MCF 10A (cell line): ENCODE results near the gene TAF9B. TPM values are rescaled to one million over a fixed set of nuclear protein-coding genes. Genes with fewer than 3 reads are reported as not detected.
A peak's percentile ranks its signal among the peaks of the same experiment; 100 is the strongest.
"Not testable (repeated sequence)": the region's sequence is repeated elsewhere in the genome, so short reads cannot be mapped to it uniquely, and the experiment has no call there.

Experiments used
- BruUV-seq: library from RNA; stranded (reverse); fragments of 400-500 nt; replicated peaks from 2 replicates; lab custom pipeline; 2021; lab: Mats Ljungman, UMichigan
- CTCF ChIA-PET: fragments of 300-600 bp; sonication (Branson Sonifier 250); formaldehyde crosslinking; extraction: SDS; loops from one replicate; lab custom pipeline; 2021; ENCODE audit warnings: antibody characterized with exemption, inconsistent platforms; lab: Yijun Ruan, JAX
- POLR2A ChIA-PET: fragments of 300-600, 350-650 bp; sonication (Branson Sonifier 250); formaldehyde crosslinking; extraction: SDS; loops from one replicate; lab custom pipeline; 2020; ENCODE audit warnings: antibody characterized with exemption, inconsistent platforms; lab: Yijun Ruan, JAX
- DNase-seq: peaks from one replicate; pipeline ENCODE4 v3.0.0-alpha.2; 2018; ENCODE audit not compliant: unreplicated experiment
- H3K27ac Mint-ChIP-seq: one replicate; pipeline ENCODE4 v1.8.0; 2022; ENCODE audit warnings: mild to moderate bottlenecking, low read depth, mixed read lengths; ENCODE audit not compliant: unreplicated experiment
- H3K27me3 Mint-ChIP-seq: one replicate; pipeline ENCODE4 v1.8.0; 2022; ENCODE audit warnings: mixed read lengths; ENCODE audit not compliant: insufficient read depth, unreplicated experiment
- H3K36me3 Mint-ChIP-seq: one replicate; pipeline ENCODE4 v1.8.0; 2022; ENCODE audit warnings: mild to moderate bottlenecking, moderate library complexity, mixed read lengths; ENCODE audit not compliant: insufficient read depth, unreplicated experiment
- H3K4me1 Mint-ChIP-seq: one replicate; pipeline ENCODE4 v1.8.0; 2022; ENCODE audit warnings: mixed read lengths; ENCODE audit not compliant: insufficient read depth, unreplicated experiment
- H3K4me3 Mint-ChIP-seq: one replicate; pipeline ENCODE4 v1.8.0; 2022; ENCODE audit warnings: mild to moderate bottlenecking, moderate library complexity, mixed read lengths; ENCODE audit not compliant: unreplicated experiment
- H3K9me3 Mint-ChIP-seq: one replicate; pipeline ENCODE4 v1.8.0; 2022; ENCODE audit warnings: mixed read lengths; ENCODE audit not compliant: unreplicated experiment
- intact Hi-C: fragments of 100-400 bp; cut with micrococcal nuclease; formaldehyde crosslinking; loops from 2 replicates; pipeline ENCODE4 v1.14.1; 2022
- total RNA-seq: library from RNA; stranded (reverse); gene quantifications from 2 replicates; pipeline ENCODE4 v1.2.3, GENCODE V29; 2022
- TF ChIP-seq, protein P1 (sequence below): fragments of 200-600 bp; IDR thresholded peaks from one replicate; pipeline ENCODE4 v1.8.0; 2022; ENCODE audit warnings: antibody characterized with exemption, mild to moderate bottlenecking; ENCODE audit not compliant: unreplicated experiment

Gene TAF9B
- total RNA-seq, 1 experiment from 2014 or later, result 11.8 TPM

- Mint-ChIP-seq H3K9me3 (peaks cover under 1% of the 10 kb centered on the region), H3K4me1 (no peaks in the 10 kb centered on the region), H3K27ac (no peak overlapping the region), H3K27me3 (no peaks in the 10 kb centered on the region), H3K36me3 (no peaks in the 10 kb centered on the region), H3K4me3 (no peak overlapping the region)
- ChIA-PET CTCF (interaction anchor here (0.6 kb wide), 1 partner anchor 32 kb away, joined by 3 read pairs; no protein-coding TSS in a partner anchor), POLR2A (no interaction called here)
- no TSS peak for BruUV-seq
- TF ChIP-seq, protein P1, sequence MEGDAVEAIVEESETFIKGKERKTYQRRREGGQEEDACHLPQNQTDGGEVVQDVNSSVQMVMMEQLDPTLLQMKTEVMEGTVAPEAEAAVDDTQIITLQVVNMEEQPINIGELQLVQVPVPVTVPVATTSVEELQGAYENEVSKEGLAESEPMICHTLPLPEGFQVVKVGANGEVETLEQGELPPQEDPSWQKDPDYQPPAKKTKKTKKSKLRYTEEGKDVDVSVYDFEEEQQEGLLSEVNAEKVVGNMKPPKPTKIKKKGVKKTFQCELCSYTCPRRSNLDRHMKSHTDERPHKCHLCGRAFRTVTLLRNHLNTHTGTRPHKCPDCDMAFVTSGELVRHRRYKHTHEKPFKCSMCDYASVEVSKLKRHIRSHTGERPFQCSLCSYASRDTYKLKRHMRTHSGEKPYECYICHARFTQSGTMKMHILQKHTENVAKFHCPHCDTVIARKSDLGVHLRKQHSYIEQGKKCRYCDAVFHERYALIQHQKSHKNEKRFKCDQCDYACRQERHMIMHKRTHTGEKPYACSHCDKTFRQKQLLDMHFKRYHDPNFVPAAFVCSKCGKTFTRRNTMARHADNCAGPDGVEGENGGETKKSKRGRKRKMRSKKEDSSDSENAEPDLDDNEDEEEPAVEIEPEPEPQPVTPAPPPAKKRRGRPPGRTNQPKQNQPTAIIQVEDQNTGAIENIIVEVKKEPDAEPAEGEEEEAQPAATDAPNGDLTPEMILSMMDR, result no peak
- DNase-seq, result peak; percentile 30
- intact Hi-C loops, result no loop called here
Measured at GRCh38 chrX:78168065-78168464, 28.6 kb upstream of the TAF9B start.

GRCh38 chrX:78165425-78165824, 26.0 kb upstream of the TAF9B start:
- no TSS peak for BruUV-seq
- intact Hi-C loops, result no loop called here
- CTCF ChIA-PET, result interaction anchor here (0.7 to 1.1 kb wide), 2 partner anchors 15 to 164 kb away, joined by 3 read pairs; no protein-coding TSS in a partner anchor
- POLR2A ChIA-PET, result interaction anchor here (0.7 kb wide), 1 partner anchor 9 kb away, joined by 3 read pairs; no protein-coding TSS in a partner anchor
- no peaks in the 10 kb centered on the region for H3K36me3 Mint-ChIP-seq
- H3K27ac Mint-ChIP-seq, result no peak overlapping the region
- peaks cover 15% of the 10 kb centered on the region for H3K9me3 Mint-ChIP-seq
- H3K27me3 Mint-ChIP-seq, result no peaks in the 10 kb centered on the region
- no peak for DNase-seq
- TF ChIP-seq, protein P1, result no peak
- H3K4me3 Mint-ChIP-seq, result no peak overlapping the region
- no peaks in the 10 kb centered on the region for H3K4me1 Mint-ChIP-seq

DNA sequence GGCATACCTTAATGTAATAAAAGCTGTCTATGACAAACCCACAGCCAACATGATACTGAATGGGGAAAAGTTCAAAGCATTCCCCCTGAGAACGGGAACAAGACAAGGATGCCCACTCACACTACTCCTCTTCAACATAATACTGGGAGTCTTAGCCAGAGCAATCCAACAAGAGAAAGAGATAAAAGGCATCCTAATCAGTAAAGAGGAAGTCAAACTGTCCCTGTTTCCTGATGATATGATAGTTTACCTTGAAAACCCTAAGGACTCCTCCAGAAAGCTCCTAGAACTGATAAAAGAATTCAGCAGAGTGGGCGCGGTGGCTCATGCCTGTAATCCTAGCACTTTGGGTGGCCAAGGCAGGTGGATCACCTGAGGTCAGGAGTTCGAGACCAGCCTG, 23.7 kb upstream of the TAF9B start:
- peaks cover 15% of the 10 kb centered on the region for H3K9me3 Mint-ChIP-seq
- DNase-seq, BruUV-seq, H3K4me3 Mint-ChIP-seq, H3K27me3 Mint-ChIP-seq, H3K27ac Mint-ChIP-seq, H3K36me3 Mint-ChIP-seq, POLR2A ChIA-PET, intact Hi-C loops, CTCF ChIA-PET, H3K4me1 Mint-ChIP-seq: not testable (repeated sequence)

- H3K4me1 Mint-ChIP-seq, intact Hi-C loops, POLR2A ChIA-PET, H3K4me3 Mint-ChIP-seq, H3K36me3 Mint-ChIP-seq, BruUV-seq, H3K27ac Mint-ChIP-seq, CTCF ChIA-PET, DNase-seq, H3K27me3 Mint-ChIP-seq: not testable (repeated sequence)
- peaks cover 15% of the 10 kb centered on the region for H3K9me3 Mint-ChIP-seq
Measured at GRCh38 chrX:78160711-78161110, 21.3 kb upstream of the TAF9B start.

DNA sequence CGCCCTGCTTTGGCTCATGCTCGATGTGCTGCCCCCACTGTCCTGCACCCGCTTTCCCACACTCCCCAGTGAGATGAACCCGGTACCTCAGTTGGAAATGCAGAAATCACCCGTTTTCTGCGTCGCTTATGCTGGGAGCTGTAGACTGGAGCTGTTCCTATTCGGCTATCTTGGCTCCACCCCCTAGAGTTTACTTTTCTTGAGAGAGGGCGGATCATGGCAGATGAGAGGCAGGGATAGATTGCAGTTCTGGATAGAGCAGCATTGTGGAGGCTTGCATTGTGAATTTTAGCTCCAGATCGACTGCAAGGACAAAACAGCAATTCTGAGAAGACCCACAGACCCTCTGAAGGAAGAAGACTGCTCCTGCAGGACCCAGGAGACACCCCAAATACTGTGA, 18.4 kb upstream of the TAF9B start:
- H3K4me1 Mint-ChIP-seq, DNase-seq, POLR2A ChIA-PET, H3K36me3 Mint-ChIP-seq, intact Hi-C loops, H3K27ac Mint-ChIP-seq, H3K4me3 Mint-ChIP-seq, H3K27me3 Mint-ChIP-seq, BruUV-seq: not testable (repeated sequence)
- CTCF ChIA-PET, result interaction anchor here (0.7 kb wide), 1 partner anchor 9 kb away, joined by 3 read pairs; no protein-coding TSS in a partner anchor
- peaks cover 12% of the 10 kb centered on the region for H3K9me3 Mint-ChIP-seq

DNA sequence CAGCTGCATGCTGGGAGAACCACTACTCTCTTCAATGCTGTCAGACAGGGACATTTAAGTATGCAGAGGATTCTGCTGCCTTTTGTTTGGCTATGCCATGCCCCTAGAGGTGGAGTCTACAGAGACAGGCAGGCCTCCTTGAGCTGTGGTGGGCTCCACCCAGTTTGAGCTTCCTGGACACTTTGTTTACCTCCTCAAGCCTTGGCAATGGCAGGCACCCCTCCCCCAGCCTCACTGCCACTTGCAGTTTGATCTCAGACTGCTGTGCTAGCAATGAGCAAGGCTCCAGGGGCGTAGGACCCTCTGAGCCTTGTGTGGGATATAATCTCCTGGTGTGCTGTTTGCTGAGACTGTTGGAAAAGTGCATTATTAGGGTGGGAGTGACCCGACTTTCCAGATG, 17.9 kb upstream of the TAF9B start:
- H3K36me3 Mint-ChIP-seq, H3K4me1 Mint-ChIP-seq, H3K9me3 Mint-ChIP-seq, H3K27me3 Mint-ChIP-seq, intact Hi-C loops, DNase-seq, H3K4me3 Mint-ChIP-seq, H3K27ac Mint-ChIP-seq, BruUV-seq, POLR2A ChIA-PET: not testable (repeated sequence)
- CTCF ChIA-PET, result interaction anchor here (0.7 kb wide), 1 partner anchor 9 kb away, joined by 3 read pairs; no protein-coding TSS in a partner anchor

DNA sequence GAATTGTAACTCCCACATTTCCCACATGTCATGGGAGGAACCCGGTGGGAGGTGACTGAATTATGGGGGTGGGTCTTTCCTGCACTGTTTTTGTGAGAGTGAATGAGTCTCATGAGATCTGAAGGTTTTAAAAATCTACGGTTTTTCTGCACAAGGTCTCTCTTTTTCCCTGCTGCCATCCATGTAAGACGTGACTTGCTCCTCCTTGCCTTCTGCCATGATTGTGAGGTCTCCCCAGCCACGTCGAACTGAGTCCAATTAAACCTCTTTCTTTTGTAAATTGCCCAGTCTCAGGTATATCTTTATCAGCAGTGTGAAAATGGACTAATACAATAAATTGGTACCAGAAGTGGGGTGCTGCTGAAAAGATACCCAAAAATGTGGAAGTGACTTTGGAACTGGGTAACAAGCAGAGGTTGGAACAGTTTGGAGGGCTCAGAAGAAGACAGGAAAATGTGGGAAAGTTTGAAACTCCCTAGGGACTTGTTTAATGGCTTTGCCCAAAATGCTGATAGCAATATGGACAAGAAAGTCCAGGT, 7.6 kb upstream of the TAF9B start:
- BruUV-seq, H3K27ac Mint-ChIP-seq, intact Hi-C loops: not testable (repeated sequence)

More for the DNA sequence above, 7.6 kb upstream of the TAF9B start:
- H3K4me3 Mint-ChIP-seq, H3K27me3 Mint-ChIP-seq, H3K36me3 Mint-ChIP-seq, H3K4me1 Mint-ChIP-seq, CTCF ChIA-PET, POLR2A ChIA-PET, DNase-seq: not testable (repeated sequence)
- H3K9me3 Mint-ChIP-seq, result peaks cover 27% of the 10 kb centered on the region
